ENCODE results near the gene CDYL2.

CDYL2 gene

DNA sequence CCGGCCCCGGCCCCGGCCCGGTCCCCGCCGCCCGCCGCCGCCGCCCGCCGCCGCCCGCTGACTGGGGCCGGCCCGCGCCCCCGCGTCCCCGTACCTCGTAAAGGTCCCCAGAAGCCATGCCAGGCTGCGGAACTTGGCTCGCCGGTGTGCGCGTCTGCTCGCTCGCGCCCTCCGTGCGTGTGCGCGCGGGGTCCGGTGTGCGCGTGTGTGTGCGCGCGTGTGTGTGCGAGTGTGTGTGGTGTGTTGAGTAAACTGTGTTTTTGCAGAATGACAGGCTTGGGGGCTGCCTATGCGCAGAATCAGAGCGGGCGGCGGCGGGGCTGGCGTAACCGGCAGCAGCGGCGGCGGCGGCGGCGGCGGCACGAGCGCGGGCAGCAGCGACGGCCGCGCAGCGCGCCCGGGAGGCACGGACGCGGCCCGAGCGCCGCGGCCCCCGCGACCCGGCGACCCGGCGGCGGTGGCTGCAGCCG is 307 bp downstream of the CDYL2 start:
- TF ChIP-seq, protein P1, sequence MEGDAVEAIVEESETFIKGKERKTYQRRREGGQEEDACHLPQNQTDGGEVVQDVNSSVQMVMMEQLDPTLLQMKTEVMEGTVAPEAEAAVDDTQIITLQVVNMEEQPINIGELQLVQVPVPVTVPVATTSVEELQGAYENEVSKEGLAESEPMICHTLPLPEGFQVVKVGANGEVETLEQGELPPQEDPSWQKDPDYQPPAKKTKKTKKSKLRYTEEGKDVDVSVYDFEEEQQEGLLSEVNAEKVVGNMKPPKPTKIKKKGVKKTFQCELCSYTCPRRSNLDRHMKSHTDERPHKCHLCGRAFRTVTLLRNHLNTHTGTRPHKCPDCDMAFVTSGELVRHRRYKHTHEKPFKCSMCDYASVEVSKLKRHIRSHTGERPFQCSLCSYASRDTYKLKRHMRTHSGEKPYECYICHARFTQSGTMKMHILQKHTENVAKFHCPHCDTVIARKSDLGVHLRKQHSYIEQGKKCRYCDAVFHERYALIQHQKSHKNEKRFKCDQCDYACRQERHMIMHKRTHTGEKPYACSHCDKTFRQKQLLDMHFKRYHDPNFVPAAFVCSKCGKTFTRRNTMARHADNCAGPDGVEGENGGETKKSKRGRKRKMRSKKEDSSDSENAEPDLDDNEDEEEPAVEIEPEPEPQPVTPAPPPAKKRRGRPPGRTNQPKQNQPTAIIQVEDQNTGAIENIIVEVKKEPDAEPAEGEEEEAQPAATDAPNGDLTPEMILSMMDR (conservative IDR thresholded peaks at IDR 0.05; ENCODE audit: low read depth, low read length) = no peak
- H3K4me2 ChIP-seq = no peak overlapping the region
- H3K4me3 ChIP-seq (IDR thresholded peaks at IDR 0.05; ENCODE audit: insufficient read depth, low read depth, low read length) = no peak overlapping the region
- no peaks in the 10 kb centered on the region for H3K27me3 ChIP-seq (ENCODE audit: insufficient read depth, low read depth)
- H3K4me1 ChIP-seq (ENCODE audit: low read depth, poor library complexity, severe bottlenecking) = peaks cover 10% of the 10 kb centered on the region
- H3K9ac ChIP-seq = no peak overlapping the region
- peaks cover 41% of the 10 kb centered on the region; the same call in 1 of the 2 replicates for H3K79me2 ChIP-seq (ENCODE audit: insufficient read depth, low read depth)
- no peaks in the 10 kb centered on the region for H3K36me3 ChIP-seq (ENCODE audit: insufficient read depth)
- H3K27ac ChIP-seq = peak overlapping the region; percentile 43; the same call in 1 of the 2 replicates
- no peak overlapping the region; the same call in 1 of the 2 replicates for H2AFZ ChIP-seq (ENCODE audit: low read depth)
- H4K20me1 ChIP-seq (ENCODE audit: insufficient read depth) = no peaks in the 10 kb centered on the region

DNA sequence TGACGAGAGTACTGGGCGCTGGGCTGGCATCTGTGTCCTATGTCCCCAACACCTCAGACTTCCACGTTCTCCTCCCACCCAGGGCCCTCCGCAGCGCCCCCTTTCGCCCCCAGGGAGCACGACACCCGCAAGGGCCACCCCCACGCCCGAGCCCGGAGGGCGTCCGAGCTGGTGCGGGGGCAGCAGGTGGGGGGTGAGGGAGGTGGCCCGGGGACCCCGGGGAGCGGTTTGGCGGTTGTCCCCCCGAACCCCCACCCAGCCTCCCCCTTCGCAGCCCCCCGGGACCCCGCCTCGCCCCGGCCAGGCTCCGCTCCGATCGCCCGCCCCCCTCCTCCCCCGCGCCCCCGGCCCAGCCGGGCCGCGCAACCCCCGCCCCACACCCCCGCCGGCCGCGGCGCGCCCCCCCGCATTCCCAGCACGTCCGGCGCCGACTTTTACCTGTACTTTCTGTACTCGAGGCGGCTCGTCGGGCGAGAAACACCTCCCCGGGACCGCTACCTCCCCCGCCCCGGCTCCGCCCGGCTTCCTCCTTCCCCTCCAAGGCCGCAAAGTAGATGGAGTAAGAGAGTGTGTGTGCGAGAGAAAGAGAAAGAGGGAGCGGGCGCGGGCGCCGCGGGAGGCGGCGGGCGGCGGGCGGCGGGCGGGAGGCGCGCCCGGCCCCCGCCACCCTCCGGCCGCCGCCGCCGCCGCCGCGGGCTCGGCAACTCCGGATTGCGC is 901 bp downstream of the CDYL2 start:
- Histone ChIP-seq H3K9ac (peak overlapping the region; percentile 41; the same call in 1 of the 2 replicates), H3K79me2 (ENCODE audit: insufficient read depth, low read depth) (peaks cover 42% of the 10 kb centered on the region; the same call in 1 of the 2 replicates), H3K4me1 (ENCODE audit: low read depth, poor library complexity, severe bottlenecking) (peaks cover 10% of the 10 kb centered on the region), H4K20me1 (ENCODE audit: insufficient read depth) (no peaks in the 10 kb centered on the region), H3K27me3 (ENCODE audit: insufficient read depth, low read depth) (no peaks in the 10 kb centered on the region), H3K4me3 (IDR thresholded peaks at IDR 0.05; ENCODE audit: insufficient read depth, low read depth, low read length) (no peak overlapping the region), H2AFZ (ENCODE audit: low read depth) (no peak overlapping the region), H3K4me2 (peak overlapping the region; percentile 51), H3K36me3 (ENCODE audit: insufficient read depth) (no peaks in the 10 kb centered on the region), H3K27ac (0 out of 2 replicates have a peak overlapping the region, but pooled peaks have one; percentile 38)
- TF ChIP-seq, protein P1 (conservative IDR thresholded peaks at IDR 0.05; ENCODE audit: low read depth, low read length) = peak; percentile 82

DNA sequence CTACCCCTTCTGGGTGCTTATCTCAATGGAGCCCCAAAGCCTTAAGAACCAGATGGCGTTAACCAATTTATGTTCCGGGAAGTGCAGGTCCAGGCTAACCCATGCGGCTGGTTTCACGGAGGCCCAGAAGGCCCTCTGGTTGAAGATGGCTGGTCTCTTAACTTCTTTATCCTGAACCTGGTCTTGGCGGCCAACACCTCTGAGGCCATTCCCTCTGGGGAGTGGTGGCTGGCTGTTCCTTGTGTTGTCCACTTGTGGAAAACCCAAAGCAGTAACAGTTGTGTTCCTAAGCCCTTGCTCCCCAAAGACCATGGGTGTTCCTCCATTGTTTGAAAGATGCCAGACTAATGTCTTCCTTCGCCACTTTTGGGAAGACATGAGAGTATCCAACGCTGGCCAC is 1.5 kb downstream of the CDYL2 start:
- H3K4me3 ChIP-seq (IDR thresholded peaks at IDR 0.05; ENCODE audit: insufficient read depth, low read depth, low read length) = no peak overlapping the region
- H2AFZ ChIP-seq (ENCODE audit: low read depth) = no peak overlapping the region
- peaks cover 10% of the 10 kb centered on the region for H3K4me1 ChIP-seq (ENCODE audit: low read depth, poor library complexity, severe bottlenecking)
- H4K20me1 ChIP-seq (ENCODE audit: insufficient read depth) = no peaks in the 10 kb centered on the region
- H3K9ac ChIP-seq = no peak overlapping the region
- H3K79me2 ChIP-seq (ENCODE audit: insufficient read depth, low read depth) = peaks cover 45% of the 10 kb centered on the region; the same call in 1 of the 2 replicates
- no peaks in the 10 kb centered on the region for H3K36me3 ChIP-seq (ENCODE audit: insufficient read depth)
- peak overlapping the region; percentile 51 for H3K4me2 ChIP-seq
- TF ChIP-seq, protein P1 (conservative IDR thresholded peaks at IDR 0.05; ENCODE audit: low read depth, low read length) = no peak
- no peaks in the 10 kb centered on the region for H3K27me3 ChIP-seq (ENCODE audit: insufficient read depth, low read depth)
- H3K27ac ChIP-seq = no peak overlapping the region

DNA sequence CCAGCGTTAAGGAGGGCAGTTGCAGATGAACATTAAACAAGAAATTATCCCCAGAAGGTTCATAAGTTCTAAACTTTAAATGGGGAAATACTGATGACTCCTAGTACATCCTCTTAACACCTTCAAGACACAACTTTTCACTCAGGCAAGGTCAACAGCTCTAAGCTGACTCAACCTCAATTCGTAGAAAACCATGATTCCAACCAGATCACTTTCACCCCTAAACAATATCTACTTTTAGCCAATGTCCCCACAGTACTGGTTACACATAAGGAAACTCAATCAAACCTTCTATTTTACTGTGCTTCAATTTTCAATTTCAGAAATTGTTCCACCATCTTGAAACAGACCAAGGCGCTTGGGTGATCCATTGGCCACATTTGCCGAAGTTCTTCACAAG is 2.3 kb downstream of the CDYL2 start:
- H3K9ac ChIP-seq = no peak overlapping the region
- no peak overlapping the region; the same call in 1 of the 2 replicates for H3K4me2 ChIP-seq
- no peaks in the 10 kb centered on the region for H3K27me3 ChIP-seq (ENCODE audit: insufficient read depth, low read depth)
- H3K27ac ChIP-seq = no peak overlapping the region
- peaks cover 52% of the 10 kb centered on the region; the same call in 1 of the 2 replicates for H3K79me2 ChIP-seq (ENCODE audit: insufficient read depth, low read depth)
- no peak overlapping the region for H2AFZ ChIP-seq (ENCODE audit: low read depth)
- peaks cover 10% of the 10 kb centered on the region for H3K4me1 ChIP-seq (ENCODE audit: low read depth, poor library complexity, severe bottlenecking)
- no peaks in the 10 kb centered on the region for H3K36me3 ChIP-seq (ENCODE audit: insufficient read depth)
- TF ChIP-seq, protein P1 (conservative IDR thresholded peaks at IDR 0.05; ENCODE audit: low read depth, low read length) = no peak
- no peak overlapping the region for H3K4me3 ChIP-seq (IDR thresholded peaks at IDR 0.05; ENCODE audit: insufficient read depth, low read depth, low read length)
- no peaks in the 10 kb centered on the region; the same call in 1 of the 2 replicates for H4K20me1 ChIP-seq (ENCODE audit: insufficient read depth)
